ENCODE data around the gene RPL7A.
"Not testable (repeated sequence)": the region's sequence is repeated elsewhere in the genome, so short reads cannot be mapped to it uniquely, and the experiment has no call there.

Gene RPL7A

GRCh38 chr9:133327834-133328484 is 20.1 kb upstream of the RPL7A start:
- H3K4me3 ChIP-seq: no peak overlapping the region
- TF ChIP-seq Cebpa-rat (IDR thresholded peaks at IDR 0.05): no peak
- H4K20me1 ChIP-seq: peaks cover 53% of the 10 kb centered on the region
- no peaks in the 10 kb centered on the region for H3K27me3 ChIP-seq
- no peak overlapping the region for H3K4me2 ChIP-seq
- H3K4me1 ChIP-seq: no peaks in the 10 kb centered on the region
- H3K36me3 ChIP-seq: peaks cover 49% of the 10 kb centered on the region
- no peak overlapping the region for H3K27ac ChIP-seq
- H3K9ac ChIP-seq: no peak overlapping the region
- H3K9me3 ChIP-seq: peaks cover 11% of the 10 kb centered on the region; the same call in 1 of the 2 replicates

- H3K4me3 ChIP-seq, H3K27me3 ChIP-seq, H3K9me3 ChIP-seq, H3K4me1 ChIP-seq, H3K9ac ChIP-seq, H3K4me2 ChIP-seq, H3K27ac ChIP-seq: not testable (repeated sequence)
- Histone ChIP-seq H3K36me3 (peaks cover 64% of the 10 kb centered on the region), H4K20me1 (peaks cover 69% of the 10 kb centered on the region)
Observed at GRCh38 chr9:133329306-133330156, 18.5 kb upstream of the RPL7A start.

- H3K9ac ChIP-seq: no peak overlapping the region
- H3K27me3 ChIP-seq: no peaks in the 10 kb centered on the region
- no peak overlapping the region for H3K27ac ChIP-seq
- H3K4me2 ChIP-seq: no peak overlapping the region
- no peak for TF ChIP-seq Cebpa-rat (IDR thresholded peaks at IDR 0.05)
- no peak overlapping the region for H3K4me3 ChIP-seq
- no peaks in the 10 kb centered on the region for H3K9me3 ChIP-seq
- peaks cover 81% of the 10 kb centered on the region for H4K20me1 ChIP-seq
- H3K36me3 ChIP-seq: peaks cover 68% of the 10 kb centered on the region
- H3K4me1 ChIP-seq: peaks cover 16% of the 10 kb centered on the region
Observed at GRCh38 chr9:133331221-133331620, 16.8 kb upstream of the RPL7A start.

- Histone ChIP-seq H4K20me1 (peaks cover 81% of the 10 kb centered on the region), H3K4me2 (no peak overlapping the region), H3K9me3 (no peaks in the 10 kb centered on the region), H3K4me1 (peaks cover 22% of the 10 kb centered on the region), H3K9ac (no peak overlapping the region), H3K27me3 (no peaks in the 10 kb centered on the region), H3K4me3 (no peak overlapping the region), H3K36me3 (peaks cover 68% of the 10 kb centered on the region), H3K27ac (no peak overlapping the region)
- no peak for TF ChIP-seq Cebpa-rat (IDR thresholded peaks at IDR 0.05)
Observed at GRCh38 chr9:133331641-133332380, 16.2 kb upstream of the RPL7A start.

- H3K27me3 ChIP-seq: no peaks in the 10 kb centered on the region
- peaks cover 81% of the 10 kb centered on the region for H4K20me1 ChIP-seq
- TF ChIP-seq Cebpa-rat (IDR thresholded peaks at IDR 0.05): no peak
- H3K36me3 ChIP-seq: peaks cover 68% of the 10 kb centered on the region
- no peaks in the 10 kb centered on the region for H3K9me3 ChIP-seq
- no peak overlapping the region for H3K9ac ChIP-seq
- H3K4me3 ChIP-seq: no peak overlapping the region
- no peak overlapping the region for H3K4me2 ChIP-seq
- H3K27ac ChIP-seq: no peak overlapping the region
- peaks cover 25% of the 10 kb centered on the region for H3K4me1 ChIP-seq
Observed at GRCh38 chr9:133332381-133332730, 15.7 kb upstream of the RPL7A start.

GRCh38 chr9:133333011-133333410 is 15.0 kb upstream of the RPL7A start:
- Histone ChIP-seq H3K27ac (no peak overlapping the region), H3K4me2 (no peak overlapping the region), H3K27me3 (no peaks in the 10 kb centered on the region), H3K4me1 (peaks cover 25% of the 10 kb centered on the region), H3K9me3 (no peaks in the 10 kb centered on the region), H3K36me3 (peaks cover 68% of the 10 kb centered on the region), H4K20me1 (peaks cover 77% of the 10 kb centered on the region), H3K4me3 (no peak overlapping the region), H3K9ac (0 out of 2 replicates have a peak overlapping the region, but pooled peaks have one; percentile 29)
- no peak for TF ChIP-seq Cebpa-rat (IDR thresholded peaks at IDR 0.05)

- no peak overlapping the region for H3K4me3 ChIP-seq
- H3K36me3 ChIP-seq: peaks cover 66% of the 10 kb centered on the region
- H3K9ac ChIP-seq: 0 out of 2 replicates have a peak overlapping the region, but pooled peaks have one; percentile 29
Observed at GRCh38 chr9:133333566-133333965, 14.5 kb upstream of the RPL7A start.

GRCh38 chr9:133334161-133334560 is 13.9 kb upstream of the RPL7A start:
- peaks cover 66% of the 10 kb centered on the region for H3K36me3 ChIP-seq
- peaks cover 25% of the 10 kb centered on the region for H3K4me1 ChIP-seq
- H4K20me1 ChIP-seq: peaks cover 66% of the 10 kb centered on the region
- no peak for TF ChIP-seq Cebpa-rat (IDR thresholded peaks at IDR 0.05)
- H3K4me3 ChIP-seq: no peak overlapping the region
- no peaks in the 10 kb centered on the region for H3K27me3 ChIP-seq
- no peak overlapping the region for H3K27ac ChIP-seq
- H3K9me3 ChIP-seq: no peaks in the 10 kb centered on the region
- no peak overlapping the region for H3K9ac ChIP-seq
- peak overlapping the region; percentile 95 for H3K4me2 ChIP-seq

More at GRCh38 chr9:133333566-133333965, 14.5 kb upstream of the RPL7A start:
- H3K27me3 ChIP-seq: no peaks in the 10 kb centered on the region
- no peak overlapping the region for H3K4me2 ChIP-seq
- peaks cover 72% of the 10 kb centered on the region for H4K20me1 ChIP-seq
- H3K9me3 ChIP-seq: no peaks in the 10 kb centered on the region
- no peak overlapping the region for H3K27ac ChIP-seq
- peaks cover 25% of the 10 kb centered on the region for H3K4me1 ChIP-seq
- no peak for TF ChIP-seq Cebpa-rat (IDR thresholded peaks at IDR 0.05)

GRCh38 chr9:133334888-133335287 is 13.1 kb upstream of the RPL7A start:
- H3K27ac ChIP-seq: peak overlapping the region; percentile 91; the same call in 1 of the 2 replicates
- H3K9me3 ChIP-seq, H3K27me3 ChIP-seq: not testable (repeated sequence)
- peaks cover 67% of the 10 kb centered on the region for H3K36me3 ChIP-seq
- peaks cover 30% of the 10 kb centered on the region for H3K4me1 ChIP-seq
- peak overlapping the region; percentile 95 for H3K4me2 ChIP-seq
- H3K4me3 ChIP-seq: peak overlapping the region; percentile 85
- peak overlapping the region; percentile 94 for H3K9ac ChIP-seq
- peaks cover 58% of the 10 kb centered on the region for H4K20me1 ChIP-seq
